Measurements from ENCODE around the gene ZNF469. TPM values are rescaled to one million over a fixed set of nuclear protein-coding genes. Genes with fewer than 3 reads are reported as not detected.

Gene ZNF469
- total RNA-seq, 6 experiments from 2014 or later: 0.22 to 1.3 (median 0.37) TPM

GRCh38 chr16:88375996-88376834 lies 6.5 kb upstream of the ZNF469 start:
- H3K4me1 ChIP-seq: no peaks in the 10 kb centered on the region
- no peak for TF ChIP-seq POLR2A (IDR thresholded peaks at IDR 0.05)
- TF ChIP-seq, protein P1, sequence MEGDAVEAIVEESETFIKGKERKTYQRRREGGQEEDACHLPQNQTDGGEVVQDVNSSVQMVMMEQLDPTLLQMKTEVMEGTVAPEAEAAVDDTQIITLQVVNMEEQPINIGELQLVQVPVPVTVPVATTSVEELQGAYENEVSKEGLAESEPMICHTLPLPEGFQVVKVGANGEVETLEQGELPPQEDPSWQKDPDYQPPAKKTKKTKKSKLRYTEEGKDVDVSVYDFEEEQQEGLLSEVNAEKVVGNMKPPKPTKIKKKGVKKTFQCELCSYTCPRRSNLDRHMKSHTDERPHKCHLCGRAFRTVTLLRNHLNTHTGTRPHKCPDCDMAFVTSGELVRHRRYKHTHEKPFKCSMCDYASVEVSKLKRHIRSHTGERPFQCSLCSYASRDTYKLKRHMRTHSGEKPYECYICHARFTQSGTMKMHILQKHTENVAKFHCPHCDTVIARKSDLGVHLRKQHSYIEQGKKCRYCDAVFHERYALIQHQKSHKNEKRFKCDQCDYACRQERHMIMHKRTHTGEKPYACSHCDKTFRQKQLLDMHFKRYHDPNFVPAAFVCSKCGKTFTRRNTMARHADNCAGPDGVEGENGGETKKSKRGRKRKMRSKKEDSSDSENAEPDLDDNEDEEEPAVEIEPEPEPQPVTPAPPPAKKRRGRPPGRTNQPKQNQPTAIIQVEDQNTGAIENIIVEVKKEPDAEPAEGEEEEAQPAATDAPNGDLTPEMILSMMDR (IDR thresholded peaks at IDR 0.05): no peak
- WGBS (ENCODE audit: insufficient coverage, low coverage, low lambda C conversion rate, missing lambda C conversion rate): 80% methylated on average over 30 of the region's 50 CpGs
- ATAC-seq (no peak), DNase-seq (peak in 2 of 3 donors; percentile 12 to 51)
- no peak overlapping the region for H3K4me3 ChIP-seq
- H3K36me3 ChIP-seq: no peaks in the 10 kb centered on the region
- intact Hi-C loops (cut with DNase I): no loop called here
- H3K9me3 ChIP-seq: no peaks in the 10 kb centered on the region
- no peak overlapping the region for H3K27ac ChIP-seq
- no peaks in the 10 kb centered on the region for H3K27me3 ChIP-seq

- Histone ChIP-seq H3K4me1 (no peaks in the 10 kb centered on the region), H3K36me3 (no peaks in the 10 kb centered on the region), H3K9me3 (no peaks in the 10 kb centered on the region), H3K4me3 (no peak overlapping the region), H3K27ac (no peak overlapping the region), H3K27me3 (no peaks in the 10 kb centered on the region)
- peak in 2 of 3 donors; percentile 14 to 44 for DNase-seq
- no peak for TF ChIP-seq POLR2A (IDR thresholded peaks at IDR 0.05)
- TF ChIP-seq, protein P1 (IDR thresholded peaks at IDR 0.05): no peak
- intact Hi-C loops (cut with DNase I): no loop called here
- 81% methylated on average over 6 of the region's 30 CpGs for WGBS (ENCODE audit: insufficient coverage, low coverage, low lambda C conversion rate, missing lambda C conversion rate)
- peak in 1 of 4 donors; percentile 6 for ATAC-seq
Measured at GRCh38 chr16:88376835-88377726, 5.7 kb upstream of the ZNF469 start.

DNA sequence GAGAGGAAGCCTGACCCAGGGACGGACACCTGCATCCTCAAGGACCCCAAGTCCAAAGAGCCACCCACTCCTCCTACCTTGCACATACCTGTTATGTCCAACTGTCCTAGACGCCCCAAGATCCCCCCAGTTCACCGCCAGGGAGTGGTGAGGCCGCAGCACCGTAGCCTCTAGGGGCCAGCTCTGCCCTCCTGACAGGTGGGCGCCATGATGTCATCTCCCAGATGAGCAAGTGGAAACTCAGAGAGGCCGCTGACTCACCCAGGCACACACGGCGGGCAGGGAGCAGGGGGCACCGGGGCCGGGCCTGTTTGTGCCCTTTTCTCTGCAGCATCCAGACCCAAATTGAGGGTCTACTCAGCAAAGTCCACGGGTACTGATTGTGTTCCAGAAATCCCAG lies 4.8 kb upstream of the ZNF469 start:
- ATAC-seq (no peak), DNase-seq (peak in 2 of 3 donors; percentile 11 to 26)
- Histone ChIP-seq H3K27ac (no peak overlapping the region), H3K4me1 (no peaks in the 10 kb centered on the region), H3K36me3 (no peaks in the 10 kb centered on the region), H3K4me3 (no peak overlapping the region), H3K9me3 (no peaks in the 10 kb centered on the region), H3K27me3 (no peaks in the 10 kb centered on the region)
- TF ChIP-seq POLR2A (IDR thresholded peaks at IDR 0.05): no peak
- TF ChIP-seq, protein P1 (IDR thresholded peaks at IDR 0.05): no peak
- 75% methylated on average over 6 of the region's 12 CpGs for WGBS (ENCODE audit: insufficient coverage, low coverage, low lambda C conversion rate, missing lambda C conversion rate)
- intact Hi-C loops (cut with DNase I): no loop called here

DNA sequence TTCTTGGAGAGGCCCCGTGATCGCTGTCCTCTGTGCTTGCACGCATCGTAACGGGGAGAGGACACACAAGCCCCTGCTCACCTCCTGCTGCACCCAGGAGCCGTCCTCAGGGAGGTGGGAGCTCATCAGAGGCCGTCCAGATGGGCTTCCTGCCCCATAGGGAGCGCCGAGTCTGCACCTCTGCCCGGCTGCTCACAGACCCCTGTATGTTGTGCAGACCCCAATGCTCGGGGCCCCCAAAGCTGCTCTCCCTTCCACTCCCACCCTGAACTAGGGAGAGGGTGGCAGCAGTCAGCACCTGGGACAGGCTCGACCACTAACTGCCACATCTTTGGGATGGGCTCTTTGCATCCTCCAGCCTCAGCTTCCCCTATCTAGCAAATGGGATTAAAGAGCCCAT lies 4.4 kb upstream of the ZNF469 start:
- H3K4me1 ChIP-seq: no peaks in the 10 kb centered on the region
- no peak overlapping the region for H3K27ac ChIP-seq
- H3K9me3 ChIP-seq: no peaks in the 10 kb centered on the region
- intact Hi-C loops (cut with DNase I): no loop called here
- TF ChIP-seq POLR2A (IDR thresholded peaks at IDR 0.05): no peak
- TF ChIP-seq, protein P1 (IDR thresholded peaks at IDR 0.05): no peak
- DNase-seq (peak in 2 of 3 donors; percentile 5 to 39), ATAC-seq (no peak)
- WGBS (ENCODE audit: insufficient coverage, low coverage, low lambda C conversion rate, missing lambda C conversion rate): no CpG with 5 or more reads among the region's 12 CpGs
- no peaks in the 10 kb centered on the region for H3K36me3 ChIP-seq
- H3K27me3 ChIP-seq: no peaks in the 10 kb centered on the region
- no peak overlapping the region for H3K4me3 ChIP-seq
